ENCODE results near the gene SPOCK1.

SPOCK1 gene

GRCh38 chr5:137357436-137357835 is 141.7 kb downstream of the SPOCK1 start:
- DNase-seq, result no peak

- DNase-seq, result no peak
These were observed 143.0 kb downstream of the SPOCK1 start for GRCh38 chr5:137356127-137356526.

DNA sequence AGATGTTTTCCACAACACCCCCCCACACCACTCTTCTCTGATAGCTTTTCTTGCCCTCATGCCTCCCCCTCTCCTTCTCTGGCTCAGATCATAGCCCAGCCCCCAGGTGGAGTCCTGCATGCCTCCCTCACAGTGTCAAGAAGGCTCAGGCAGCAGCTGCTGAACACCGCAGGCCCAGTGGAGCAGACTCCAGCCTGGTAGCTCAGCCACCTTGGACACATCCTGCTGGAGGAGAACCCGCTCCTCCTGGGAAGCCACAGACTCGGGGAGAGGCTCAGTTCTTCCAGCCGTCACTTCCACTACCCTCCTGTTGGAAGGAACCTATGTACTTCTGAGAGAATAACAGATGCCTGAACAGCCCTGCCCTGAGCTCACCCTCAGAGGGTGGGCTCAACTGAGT is 143.4 kb downstream of the SPOCK1 start:
- no peak for DNase-seq

- DNase-seq, result no peak
These were observed 147.0 kb downstream of the SPOCK1 start for GRCh38 chr5:137352095-137352494.

DNA sequence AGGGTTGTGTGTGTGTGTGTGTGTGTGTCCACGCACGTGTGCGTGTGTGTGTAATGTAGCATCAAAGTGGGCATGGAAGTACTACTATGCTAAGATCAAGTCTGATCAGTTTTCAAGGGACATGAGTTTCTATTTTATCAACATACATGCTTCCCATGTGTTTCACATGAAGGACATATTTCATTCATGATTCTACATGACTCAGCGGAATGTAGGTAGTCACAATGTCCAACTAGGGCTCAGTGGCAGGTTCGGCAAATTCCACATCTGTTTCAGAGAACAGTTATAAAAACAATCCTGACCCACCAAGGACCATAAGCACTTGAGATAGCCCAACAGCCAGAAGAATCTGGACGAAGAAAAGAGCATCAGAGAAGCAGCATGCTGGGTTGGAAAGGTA is 148.3 kb downstream of the SPOCK1 start:
- no peak for DNase-seq

DNA sequence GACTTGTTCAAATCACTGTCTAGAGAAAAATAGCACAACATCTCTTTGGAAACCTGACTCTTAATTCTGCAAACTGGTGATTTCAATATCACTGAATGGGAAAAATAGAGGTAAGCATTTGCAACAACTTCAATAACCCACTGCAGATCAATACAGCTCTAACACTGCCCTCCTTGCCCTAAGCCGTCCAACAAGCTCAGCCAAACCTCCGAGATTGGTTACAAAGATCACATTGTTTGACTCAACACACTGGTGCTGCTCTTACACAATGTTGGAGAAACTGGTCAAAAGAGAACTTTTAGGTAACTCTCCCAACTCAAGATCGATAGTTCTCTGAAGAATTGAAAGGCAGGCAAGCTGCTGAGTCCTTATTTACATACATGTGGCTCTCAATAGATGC is 150.4 kb downstream of the SPOCK1 start:
- DNase-seq, result no peak

- DNase-seq, result no peak
These were observed 151.3 kb downstream of the SPOCK1 start for GRCh38 chr5:137347865-137348264.

DNA sequence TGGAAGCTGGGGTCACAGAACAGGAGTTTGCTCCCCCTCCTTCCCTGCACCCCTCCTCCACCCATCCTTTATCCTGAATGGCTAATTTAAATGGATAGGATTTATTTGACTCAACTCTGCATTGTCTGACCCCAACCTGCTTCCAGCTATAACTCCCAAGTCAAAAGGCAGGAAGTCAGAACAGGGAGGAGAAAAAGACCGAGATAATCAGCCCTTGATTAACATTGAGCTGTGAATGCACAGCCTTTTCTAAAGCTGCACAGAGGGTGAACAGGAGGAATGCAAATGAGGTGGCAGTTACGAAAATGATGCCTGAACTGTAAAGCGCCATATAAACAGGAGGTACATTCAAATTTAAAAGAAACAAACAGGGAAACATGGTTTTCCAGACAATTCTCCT is 152.8 kb downstream of the SPOCK1 start:
- no peak for DNase-seq

DNA sequence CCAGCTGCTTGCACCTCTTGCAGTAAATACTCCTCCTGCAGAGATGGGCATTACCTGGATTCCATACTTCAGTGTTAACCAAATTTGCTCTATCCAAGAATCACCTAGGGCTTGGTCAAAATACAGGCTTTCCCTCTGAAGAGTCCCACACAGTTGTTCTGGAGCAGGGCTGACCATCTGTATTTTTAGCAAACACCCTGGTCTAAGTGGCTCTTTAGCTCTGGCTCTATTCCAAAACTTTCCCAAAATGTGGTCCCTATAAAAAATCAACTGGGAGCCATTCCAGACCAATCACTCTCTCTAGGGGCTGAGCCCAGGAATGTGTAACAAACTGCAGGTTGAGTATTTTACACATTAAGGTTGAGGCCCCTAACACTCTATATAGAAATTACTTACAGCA is 153.7 kb downstream of the SPOCK1 start:
- no peak for DNase-seq

- DNase-seq, result no peak
These were observed 154.3 kb downstream of the SPOCK1 start for GRCh38 chr5:137344723-137345322.

DNA sequence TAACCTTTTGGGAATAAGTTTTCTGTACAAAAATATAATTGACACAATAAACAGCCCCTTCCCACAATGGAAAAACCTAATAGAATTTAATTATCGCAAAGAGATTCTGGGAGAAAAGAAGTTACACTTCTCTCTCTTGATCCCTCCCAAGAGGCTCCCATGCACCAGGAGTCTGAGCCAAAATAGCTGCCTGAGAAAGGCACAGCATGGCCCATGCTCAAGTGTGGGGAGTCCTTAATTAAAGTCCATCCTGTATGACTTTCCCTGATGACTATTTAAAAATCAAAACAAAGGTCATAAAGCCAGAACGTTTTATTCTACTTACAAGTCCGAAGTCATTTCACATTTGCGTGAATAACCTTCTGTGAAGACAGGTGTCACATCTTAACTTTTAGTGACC is 155.1 kb downstream of the SPOCK1 start:
- no peak for DNase-seq

- no peak for DNase-seq
These were observed 156.4 kb downstream of the SPOCK1 start for GRCh38 chr5:137342764-137343163.

DNA sequence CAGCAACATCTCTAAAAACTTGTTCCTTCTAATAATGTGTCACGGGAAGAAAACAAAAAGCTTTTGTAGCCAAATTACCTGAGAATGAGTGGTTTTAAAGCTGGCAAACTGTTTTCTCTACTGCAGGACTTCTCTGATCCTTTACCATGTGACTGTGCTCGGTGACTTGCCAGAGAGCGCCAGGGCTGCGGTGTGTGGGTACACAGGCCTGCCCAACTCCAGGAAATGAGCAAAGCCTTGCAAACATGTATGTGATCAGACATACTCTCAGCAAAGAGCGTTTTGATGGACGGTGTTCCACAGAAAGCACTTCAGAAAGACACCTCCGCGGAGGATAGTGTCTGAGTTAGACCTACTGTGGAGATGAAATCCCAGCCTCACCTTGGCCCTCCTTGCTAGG is 157.3 kb downstream of the SPOCK1 start:
- no peak for DNase-seq

- DNase-seq, result no peak
These were observed 158.2 kb downstream of the SPOCK1 start for GRCh38 chr5:137340881-137341280.

- no peak for DNase-seq
These were observed 162.5 kb downstream of the SPOCK1 start for GRCh38 chr5:137336565-137337120.

DNA sequence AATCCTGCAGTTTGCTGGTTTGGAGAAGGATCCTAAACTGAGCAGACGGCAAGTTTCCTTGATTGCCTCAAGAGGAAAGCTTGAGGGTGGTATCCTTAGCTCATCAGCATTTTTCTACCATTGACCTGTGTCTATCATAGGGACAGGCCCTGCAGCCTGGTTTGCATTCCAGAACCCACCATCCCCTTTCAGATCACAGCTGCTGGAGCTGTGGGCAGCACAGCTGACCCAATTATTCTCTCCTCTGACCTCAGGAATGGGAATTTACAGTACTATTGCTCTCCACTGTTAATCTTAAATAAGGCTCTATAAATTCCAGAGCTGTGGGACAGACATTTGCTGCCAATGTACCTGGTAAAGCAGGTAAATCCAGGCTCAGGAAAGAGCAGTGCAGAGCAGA is 163.0 kb downstream of the SPOCK1 start:
- no peak for DNase-seq

- no peak for DNase-seq
These were observed 163.6 kb downstream of the SPOCK1 start for GRCh38 chr5:137335493-137335892.

- DNase-seq, result no peak
These were observed 165.2 kb downstream of the SPOCK1 start for GRCh38 chr5:137333928-137334327.

DNA sequence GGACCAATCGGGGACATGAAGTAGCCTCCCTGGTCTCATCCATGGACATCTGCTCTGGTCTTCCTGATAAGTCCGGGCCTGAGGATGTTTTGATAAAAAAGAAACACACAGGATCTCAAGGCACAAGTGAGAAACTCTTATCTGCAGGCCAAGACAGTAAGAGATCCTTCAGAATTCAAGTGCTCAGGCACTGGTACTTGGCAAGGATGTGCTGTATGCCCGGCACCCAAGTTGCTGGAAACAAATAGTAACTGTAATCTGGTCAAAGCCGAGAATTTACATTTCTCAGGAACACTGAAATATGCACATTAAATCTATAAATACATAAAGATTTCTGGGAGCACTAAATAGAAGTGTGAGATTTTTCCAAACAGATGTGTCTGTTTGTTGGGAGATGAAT is 165.7 kb downstream of the SPOCK1 start:
- DNase-seq, result no peak

- no peak for DNase-seq
These were observed 166.8 kb downstream of the SPOCK1 start for GRCh38 chr5:137332296-137332695.

DNA sequence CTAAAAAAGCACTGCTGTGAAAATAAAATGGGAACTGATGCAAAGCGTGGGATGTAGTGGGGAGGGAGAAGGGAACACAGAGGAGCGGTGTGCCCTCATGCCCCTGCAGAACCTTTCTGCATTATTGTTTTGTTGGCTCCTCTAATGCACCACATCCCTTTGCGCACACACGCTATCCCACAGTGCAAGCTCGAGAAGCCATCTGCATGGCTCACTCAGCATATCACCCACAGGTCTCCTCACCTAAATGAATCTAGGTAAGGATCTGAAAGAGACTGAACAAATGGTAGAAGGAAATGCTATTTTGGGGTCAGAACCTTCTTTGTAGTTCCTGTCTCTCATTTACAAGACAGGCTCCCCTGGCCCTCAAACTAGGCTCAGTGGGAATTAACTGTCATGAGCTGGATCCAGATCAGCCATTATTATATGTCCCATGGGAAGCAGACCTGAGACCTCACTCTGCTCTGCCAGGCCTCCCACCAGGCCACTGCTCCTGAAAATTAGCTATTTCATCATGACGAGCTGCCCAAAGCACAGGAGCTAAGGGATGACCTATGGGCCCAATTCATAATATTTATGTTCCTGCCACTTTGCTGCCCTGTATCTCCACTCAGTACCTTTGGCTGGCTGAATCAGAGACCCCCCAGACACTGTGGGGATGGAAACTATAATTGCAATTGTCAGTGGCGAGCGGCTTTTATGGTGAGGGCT is 169.4 kb downstream of the SPOCK1 start:
- no peak for DNase-seq

GRCh38 chr5:137328991-137329390 is 170.1 kb downstream of the SPOCK1 start:
- DNase-seq, result no peak

DNA sequence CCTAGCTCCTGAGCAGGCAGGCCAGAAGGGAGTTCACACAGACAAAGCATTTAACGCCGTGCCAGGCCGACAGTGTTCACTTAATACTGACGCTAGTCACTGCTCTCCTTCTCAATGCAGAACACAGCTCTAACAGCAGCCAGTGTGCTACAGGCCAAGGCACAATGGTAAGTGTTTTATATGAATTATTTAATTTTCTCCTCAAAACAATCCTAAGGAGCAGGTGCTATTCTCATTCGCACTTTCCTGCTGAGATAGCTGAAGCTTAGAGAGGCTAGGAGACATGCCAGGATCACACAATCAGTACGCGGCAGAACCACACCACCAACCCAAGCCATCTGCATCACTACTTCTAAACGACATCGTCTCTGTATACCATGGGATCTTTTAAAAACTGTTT is 170.7 kb downstream of the SPOCK1 start:
- DNase-seq, result no peak

GRCh38 chr5:137325721-137326120 is 173.4 kb downstream of the SPOCK1 start:
- no peak for DNase-seq

All from activated CD8-positive, alpha-beta memory T cell treated with anti-CD3 and anti-CD28 coated beads, Interleukin-2, amount 50 U/mL, for 4 hours (primary cell).